AG04450 (cell line): ENCODE measurements around the gene POU4F2. TPM values are rescaled to one million over a fixed set of nuclear protein-coding genes. Genes with fewer than 3 reads are reported as not detected.

Source experiments
- CTCF ChIA-PET: fragments of 300-600, 350-600 bp; formaldehyde crosslinking; extraction: SDS; loops from one replicate; lab custom pipeline; 2022; ENCODE audit warnings: antibody characterized with exemption, inconsistent platforms; lab: Charles Lee
- POLR2A ChIA-PET: fragments of 350-600 bp; formaldehyde crosslinking; extraction: SDS; loops from one replicate; lab custom pipeline; 2021; ENCODE audit warnings: antibody characterized with exemption, inconsistent platforms; lab: Yijun Ruan, JAX
- DNase-seq: peaks from one replicate; pipeline ENCODE4 v3.0.0-alpha.2; 2011; ENCODE audit warnings: low read depth, low spot score
- H3K27ac ChIP-seq: one replicate; pipeline ENCODE4 v1.5.1; 2012; ENCODE audit warnings: low read depth, low read length, control low read depth
- H3K27me3 ChIP-seq: one replicate; pipeline ENCODE4 v1.6.0; 2012; ENCODE audit warnings: low read length; ENCODE audit not compliant: control insufficient read depth, insufficient read depth
- H3K4me3 ChIP-seq: 2 replicates; pipeline ENCODE4 v1.5.1; 2011; ENCODE audit warnings: mild to moderate bottlenecking, low read depth, low read length, control low read depth
- H3K9me3 ChIP-seq: 2 replicates; pipeline ENCODE4 v1.5.1; 2012; ENCODE audit warnings: low read length; ENCODE audit not compliant: control insufficient read depth, insufficient read depth
- CTCF ChIP-seq: IDR thresholded peaks from 2 replicates; pipeline ENCODE4 v1.5.1; 2011; ENCODE audit warnings: low read depth, low read length, control low read depth, inconsistent platforms
- polyA plus RNA-seq: library from polyadenylated mRNA; depleted of rRNA; stranded (reverse); fragments of >200 nt; gene quantifications from 2 replicates; pipeline ENCODE4 v1.2.3, GENCODE V29; 2011

The POU4F2 gene
- polyA plus RNA-seq, 1 experiment = not detected

GRCh38 chr4:146646593-146647325, 8.1 kb downstream of the POU4F2 start:
- ChIA-PET CTCF (no interaction called here), POLR2A (no interaction called here)
- DNase-seq = no peak
- Histone ChIP-seq H3K27ac (no peak overlapping the region), H3K27me3 (peaks cover 29% of the 10 kb centered on the region), H3K4me3 (no peak overlapping the region), H3K9me3 (peaks cover 3% of the 10 kb centered on the region; the same call in 1 of the 2 replicates)
- TF ChIP-seq CTCF = no peak

DNA sequence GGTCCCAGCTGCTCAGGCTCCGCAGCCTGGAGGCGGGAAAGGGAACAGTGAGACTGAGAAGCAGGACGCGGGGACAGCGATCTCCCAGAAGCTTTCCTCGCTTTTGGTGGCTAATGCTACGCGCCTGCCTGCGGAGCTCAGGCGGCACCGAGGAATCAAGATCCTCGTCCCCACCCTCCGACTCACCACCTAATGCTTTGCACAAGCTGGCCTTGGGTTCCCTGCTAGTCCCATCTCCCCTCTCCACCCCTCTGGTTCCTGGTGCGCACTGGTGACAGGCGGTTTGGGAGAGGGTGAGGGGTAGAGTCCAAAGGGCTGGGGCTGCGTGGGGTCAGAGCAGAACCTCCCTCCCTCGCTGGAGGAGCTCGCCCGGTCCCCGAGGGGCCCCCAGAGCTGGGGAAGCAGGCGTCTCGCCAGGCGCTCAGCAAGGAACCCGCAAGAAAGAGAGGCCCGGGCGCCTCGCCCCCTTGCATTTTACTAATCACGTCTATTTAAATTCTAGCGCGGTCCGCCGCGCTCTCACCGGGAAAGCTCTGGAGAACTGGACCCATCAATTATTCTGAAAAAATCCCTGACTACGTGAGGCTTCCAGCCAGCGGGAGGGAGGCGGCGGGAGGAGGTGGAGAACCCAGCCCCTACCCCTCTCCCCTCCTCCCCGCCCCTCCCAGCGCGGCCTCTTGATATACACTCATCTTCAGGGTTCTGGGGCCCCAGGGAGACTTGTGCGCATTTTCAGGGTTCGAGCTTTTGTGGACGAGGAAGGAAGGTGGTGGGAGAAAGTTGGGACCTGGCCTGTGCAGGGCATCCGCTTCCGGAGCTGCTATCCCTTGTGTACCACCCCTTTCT, 9.1 kb downstream of the POU4F2 start:
- peaks cover 34% of the 10 kb centered on the region for H3K27me3 ChIP-seq

DNA sequence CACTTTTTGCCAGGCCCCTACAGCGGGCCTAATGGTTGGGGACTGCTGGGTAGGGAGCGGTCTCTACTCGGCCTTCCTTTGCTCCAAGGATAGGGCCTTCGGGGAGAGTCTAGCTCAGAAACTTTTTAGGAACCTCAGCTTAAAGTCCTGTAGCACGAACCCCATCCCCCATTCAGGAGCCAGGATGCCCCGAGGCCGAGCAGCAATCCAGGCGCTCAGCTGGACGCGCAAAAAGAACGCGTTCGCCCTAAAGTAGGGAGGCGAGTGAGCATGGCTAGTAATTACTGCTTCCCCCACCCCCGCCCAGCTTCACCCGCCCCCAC, 9.7 kb downstream of the POU4F2 start:
- H3K27me3 ChIP-seq = peaks cover 38% of the 10 kb centered on the region
- CTCF ChIA-PET = no interaction called here

More for the DNA sequence above, 9.1 kb downstream of the POU4F2 start:
- POLR2A ChIA-PET = no interaction called here
- no peak for TF ChIP-seq CTCF
- H3K27ac ChIP-seq = no peak overlapping the region
- DNase-seq = no peak
- CTCF ChIA-PET = no interaction called here
- peaks cover 3% of the 10 kb centered on the region; the same call in 1 of the 2 replicates for H3K9me3 ChIP-seq
- H3K4me3 ChIP-seq = no peak overlapping the region

DNA sequence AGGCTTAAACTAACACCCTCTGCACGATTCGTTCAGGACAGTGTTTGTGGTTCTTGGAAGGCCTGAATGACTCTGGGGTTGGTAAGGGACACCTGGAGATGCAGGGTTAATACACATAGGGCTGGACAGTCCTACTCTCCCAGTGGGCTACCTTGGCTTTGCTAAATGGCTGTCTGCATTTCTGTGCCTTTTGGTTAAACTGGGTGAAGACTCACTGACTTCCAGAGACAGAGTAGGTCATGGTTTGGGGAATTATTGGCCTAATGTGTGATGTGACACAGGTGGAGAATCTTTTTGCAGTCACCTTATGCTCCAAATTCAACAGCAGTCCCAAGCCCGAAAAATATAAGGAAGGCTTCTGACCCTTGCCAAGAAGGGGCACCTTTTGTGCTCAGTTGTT, 10.5 kb downstream of the POU4F2 start:
- ChIA-PET CTCF (no interaction called here), POLR2A (no interaction called here)
- peaks cover 3% of the 10 kb centered on the region; the same call in 1 of the 2 replicates for H3K9me3 ChIP-seq
- no peak for TF ChIP-seq CTCF
- H3K27me3 ChIP-seq = peaks cover 39% of the 10 kb centered on the region
- no peak overlapping the region for H3K4me3 ChIP-seq
- no peak for DNase-seq
- no peak overlapping the region for H3K27ac ChIP-seq

More for the DNA sequence above, 9.7 kb downstream of the POU4F2 start:
- no peak overlapping the region for H3K4me3 ChIP-seq
- no peak overlapping the region for H3K27ac ChIP-seq
- peaks cover 3% of the 10 kb centered on the region; the same call in 1 of the 2 replicates for H3K9me3 ChIP-seq
- DNase-seq = no peak
- POLR2A ChIA-PET = no interaction called here
- TF ChIP-seq CTCF = no peak

DNA sequence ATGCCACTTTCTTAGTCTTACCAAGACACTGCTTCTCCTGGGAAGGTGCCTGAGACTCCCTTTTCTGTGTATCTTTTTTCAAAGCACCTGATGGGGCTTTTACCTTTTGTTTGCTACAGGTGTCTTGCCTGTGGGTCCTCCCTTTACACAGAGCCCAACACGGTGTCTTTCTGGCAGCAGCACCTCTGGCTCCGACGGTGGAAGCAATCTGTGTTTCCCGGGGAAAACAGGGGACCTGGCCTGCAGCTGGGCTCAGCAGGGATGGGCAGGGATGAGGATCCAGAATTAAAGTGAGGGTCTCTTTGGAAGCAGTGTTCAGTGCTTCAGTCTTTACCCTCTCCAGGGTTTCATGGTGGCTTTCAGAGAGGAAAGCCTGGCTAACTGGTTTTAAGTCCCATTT, 11.3 kb downstream of the POU4F2 start:
- ChIA-PET CTCF (no interaction called here), POLR2A (no interaction called here)
- TF ChIP-seq CTCF = no peak
- Histone ChIP-seq H3K27me3 (peaks cover 42% of the 10 kb centered on the region), H3K27ac (no peak overlapping the region), H3K9me3 (peaks cover 3% of the 10 kb centered on the region; the same call in 1 of the 2 replicates), H3K4me3 (no peak overlapping the region)
- DNase-seq = no peak
